SK-N-SH treated with all-trans-retinoic acid at 6 μM for 48 hours (cell line): ENCODE data around the gene SRPK2.
A peak's percentile ranks its signal among the peaks of the same experiment; 100 is the strongest.

Experiments
- ATAC-seq: fragments of 200-7000 bp; cut with Tn5 transposase; 3 replicates; pipeline ENCODE4 v1.9.1; 2020; ENCODE audit warnings: mild to moderate bottlenecking, moderate library complexity
- ARNTL ChIP-seq: fragments of 450-650 bp; formaldehyde crosslinking; IDR thresholded peaks from 2 replicates; pipeline ENCODE4 v1.5.0; 2020; ENCODE audit warnings: low read depth, mild to moderate bottlenecking, moderate library complexity, borderline replicate concordance
- BACH2 ChIP-seq: fragments of 250-450 bp; sonication (Bioruptor Pico); IDR thresholded peaks from 2 replicates; pipeline ENCODE4 v1.9.0; 2021; ENCODE audit warnings: mild to moderate bottlenecking, borderline replicate concordance
- CREB5 ChIP-seq: fragments of 250-450 bp; sonication (Bioruptor Pico); IDR thresholded peaks from 2 replicates; pipeline ENCODE4 v1.5.1; 2020; ENCODE audit warnings: low read depth, mild to moderate bottlenecking, moderate library complexity
- CSRNP3 ChIP-seq: fragments of 250-450 bp; sonication (Bioruptor Pico); IDR thresholded peaks from 2 replicates; pipeline ENCODE4 v1.5.1; 2021; ENCODE audit warnings: mild to moderate bottlenecking, moderate library complexity
- ESRRG ChIP-seq: fragments of 250-450 bp; sonication (Bioruptor Pico); IDR thresholded peaks from 2 replicates; pipeline ENCODE4 v1.6.1; 2021; ENCODE audit warnings: mild to moderate bottlenecking
- GLIS3 ChIP-seq: fragments of 250-450 bp; sonication (Bioruptor Pico); IDR thresholded peaks from 2 replicates; pipeline ENCODE4 v1.5.0; 2020; ENCODE audit warnings: mild to moderate bottlenecking, moderate library complexity
- ISL1 ChIP-seq: fragments of 250-450 bp; sonication (Bioruptor Pico); IDR thresholded peaks from 2 replicates; pipeline ENCODE4 v2.1.2; 2022; ENCODE audit warnings: mild to moderate bottlenecking, moderate library complexity
- OSR1 ChIP-seq: fragments of 250-450 bp; sonication (Bioruptor Pico); IDR thresholded peaks from 2 replicates; pipeline ENCODE4 v1.8.0; 2022; ENCODE audit warnings: moderate library complexity, mild to moderate bottlenecking, inconsistent platforms
- PATZ1 ChIP-seq: fragments of 250-450 bp; sonication (Bioruptor Pico); IDR thresholded peaks from 2 replicates; pipeline ENCODE4 v1.8.0; 2020; ENCODE audit warnings: mild to moderate bottlenecking, moderate library complexity, borderline replicate concordance
- PPARA ChIP-seq: fragments of 250-450 bp; sonication (Bioruptor Pico); IDR thresholded peaks from 2 replicates; pipeline ENCODE4 v1.5.0; 2020; ENCODE audit warnings: mild to moderate bottlenecking, borderline replicate concordance
- RARB ChIP-seq: fragments of 250-450 bp; sonication (Bioruptor Pico); IDR thresholded peaks from 2 replicates; pipeline ENCODE4 v1.8.0; 2021; ENCODE audit warnings: mild to moderate bottlenecking, moderate library complexity
- SNAI2 ChIP-seq: fragments of 250-450 bp; sonication (Bioruptor Pico); IDR thresholded peaks from 2 replicates; pipeline ENCODE4 v1.5.0; 2020; ENCODE audit warnings: mild to moderate bottlenecking, moderate library complexity
- TCF4 ChIP-seq: fragments of 250-450 bp; sonication (Bioruptor Pico); IDR thresholded peaks from 2 replicates; pipeline ENCODE4 v1.8.0; 2021; ENCODE audit warnings: mild to moderate bottlenecking, moderate library complexity, borderline replicate concordance
- TOX ChIP-seq: fragments of 250-450 bp; sonication (Bioruptor Pico); IDR thresholded peaks from 2 replicates; pipeline ENCODE4 v1.8.0; 2021; ENCODE audit warnings: mild to moderate bottlenecking, moderate library complexity, borderline replicate concordance
- ZC3H10 ChIP-seq: fragments of 250-450 bp; sonication (Bioruptor Pico); IDR thresholded peaks from 2 replicates; pipeline ENCODE4 v1.5.1; 2021; ENCODE audit warnings: mild to moderate bottlenecking, moderate library complexity
- ZFP30 ChIP-seq: fragments of 450-650 bp; formaldehyde crosslinking; IDR thresholded peaks from 2 replicates; pipeline ENCODE4 v1.5.0; 2022; ENCODE audit warnings: mild to moderate bottlenecking, moderate library complexity
- ZNF565 ChIP-seq: fragments of 450-650 bp; formaldehyde crosslinking; conservative IDR thresholded peaks from 2 replicates; pipeline ENCODE4 v1.5.0; 2020; ENCODE audit warnings: low read depth, mild to moderate bottlenecking, moderate library complexity
- ZNF70 ChIP-seq: fragments of 450-650 bp; formaldehyde crosslinking; IDR thresholded peaks from 2 replicates; pipeline ENCODE4 v1.5.0; 2020; ENCODE audit warnings: mild to moderate bottlenecking, moderate library complexity
- TF ChIP-seq, protein P1 (sequence below): fragments of 250-450 bp; sonication (Bioruptor Pico); IDR thresholded peaks from 2 replicates; pipeline ENCODE4 v1.5.0; 2020; ENCODE audit warnings: mild to moderate bottlenecking, moderate library complexity
- TF ChIP-seq, protein P2 (sequence below): fragments of 250-450 bp; sonication (Bioruptor Pico); IDR thresholded peaks from 2 replicates; pipeline ENCODE4 v1.8.0; 2021; ENCODE audit warnings: low read depth, mild to moderate bottlenecking, moderate library complexity, borderline replicate concordance

Gene SRPK2

DNA sequence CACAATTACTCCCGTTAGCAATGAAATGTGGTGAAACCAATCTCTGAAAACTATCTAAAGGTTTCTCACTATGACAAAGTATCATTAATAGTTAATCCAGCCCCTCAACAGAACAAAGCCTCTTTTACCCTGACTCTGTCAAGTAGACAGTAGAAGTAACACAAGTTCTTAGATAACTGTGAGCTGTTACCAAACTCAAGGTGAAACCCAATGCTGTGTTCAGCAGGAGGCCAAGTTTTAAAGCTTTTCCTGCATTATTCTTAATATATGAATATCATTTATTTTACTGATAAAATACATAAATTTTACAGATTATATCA lies 109.1 kb downstream of the SRPK2 start (continued):
- TF ChIP-seq ZC3H10 (no peak), OSR1 (no peak)

DNA sequence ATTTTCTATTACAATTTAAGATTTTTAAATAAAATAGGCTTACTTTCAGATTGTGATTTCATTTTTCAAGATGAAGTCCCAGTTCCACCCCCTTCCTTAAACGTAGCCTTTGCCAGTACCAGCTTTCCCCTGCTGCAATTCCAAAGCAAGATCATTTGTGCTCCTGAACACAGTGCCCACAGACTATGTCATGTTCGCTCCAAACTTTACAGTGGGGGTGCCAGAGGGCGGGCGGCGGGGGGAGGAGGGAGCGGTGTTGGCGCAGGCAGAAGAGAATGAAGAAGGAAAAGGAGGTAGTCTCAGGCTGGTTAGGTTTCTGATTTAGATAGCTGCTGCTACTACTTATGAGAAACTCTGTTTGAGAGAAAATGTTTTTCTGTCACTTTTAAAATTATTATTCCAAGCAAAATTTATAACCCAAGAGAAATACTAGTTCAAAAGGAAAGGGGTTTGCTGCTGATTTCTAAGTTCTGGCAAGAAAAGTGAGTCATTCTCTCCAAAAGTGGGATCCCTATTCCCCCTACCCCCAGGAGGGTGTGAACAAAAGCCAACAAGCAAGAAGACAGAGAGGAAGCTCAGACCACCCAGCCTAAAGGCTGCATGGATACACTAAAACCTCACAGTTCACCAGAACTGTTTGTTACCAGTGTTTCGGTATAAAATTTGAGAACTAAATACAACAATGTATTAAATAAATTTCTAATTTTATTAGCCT lies 109.6 kb downstream of the SRPK2 start:
- ATAC-seq = 0 out of 3 replicates have a peak, but pooled peaks have one; percentile 20

DNA sequence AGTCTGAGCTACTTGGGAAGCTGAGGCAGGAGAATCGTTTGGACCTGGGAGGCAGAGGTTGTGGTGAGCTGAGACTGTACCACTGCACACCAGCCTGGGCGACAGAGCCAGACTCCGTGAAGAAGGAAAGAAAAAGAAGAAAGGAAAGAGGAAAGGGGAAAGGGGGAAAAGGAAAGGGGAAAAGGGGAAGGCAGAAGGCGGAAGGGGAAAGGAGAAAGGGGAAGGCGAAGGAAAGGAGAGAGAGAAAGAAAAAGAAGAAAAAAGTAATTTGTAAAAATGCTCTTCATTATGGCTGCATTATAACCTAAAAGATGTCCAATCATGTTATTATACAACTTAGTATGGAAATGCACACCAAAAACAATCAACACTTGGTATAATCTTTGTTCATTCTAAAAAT lies 110.2 kb downstream of the SRPK2 start:
- no peak for ATAC-seq
- TF ChIP-seq ZFP30 (no peak), ISL1 (CRISPR knock-in tag) (no peak), PPARA (CRISPR knock-in tag) (no peak), TOX (CRISPR knock-in tag) (no peak), TCF4 (no peak), ZNF70 (CRISPR knock-in tag) (no peak)
- TF ChIP-seq, protein P1, sequence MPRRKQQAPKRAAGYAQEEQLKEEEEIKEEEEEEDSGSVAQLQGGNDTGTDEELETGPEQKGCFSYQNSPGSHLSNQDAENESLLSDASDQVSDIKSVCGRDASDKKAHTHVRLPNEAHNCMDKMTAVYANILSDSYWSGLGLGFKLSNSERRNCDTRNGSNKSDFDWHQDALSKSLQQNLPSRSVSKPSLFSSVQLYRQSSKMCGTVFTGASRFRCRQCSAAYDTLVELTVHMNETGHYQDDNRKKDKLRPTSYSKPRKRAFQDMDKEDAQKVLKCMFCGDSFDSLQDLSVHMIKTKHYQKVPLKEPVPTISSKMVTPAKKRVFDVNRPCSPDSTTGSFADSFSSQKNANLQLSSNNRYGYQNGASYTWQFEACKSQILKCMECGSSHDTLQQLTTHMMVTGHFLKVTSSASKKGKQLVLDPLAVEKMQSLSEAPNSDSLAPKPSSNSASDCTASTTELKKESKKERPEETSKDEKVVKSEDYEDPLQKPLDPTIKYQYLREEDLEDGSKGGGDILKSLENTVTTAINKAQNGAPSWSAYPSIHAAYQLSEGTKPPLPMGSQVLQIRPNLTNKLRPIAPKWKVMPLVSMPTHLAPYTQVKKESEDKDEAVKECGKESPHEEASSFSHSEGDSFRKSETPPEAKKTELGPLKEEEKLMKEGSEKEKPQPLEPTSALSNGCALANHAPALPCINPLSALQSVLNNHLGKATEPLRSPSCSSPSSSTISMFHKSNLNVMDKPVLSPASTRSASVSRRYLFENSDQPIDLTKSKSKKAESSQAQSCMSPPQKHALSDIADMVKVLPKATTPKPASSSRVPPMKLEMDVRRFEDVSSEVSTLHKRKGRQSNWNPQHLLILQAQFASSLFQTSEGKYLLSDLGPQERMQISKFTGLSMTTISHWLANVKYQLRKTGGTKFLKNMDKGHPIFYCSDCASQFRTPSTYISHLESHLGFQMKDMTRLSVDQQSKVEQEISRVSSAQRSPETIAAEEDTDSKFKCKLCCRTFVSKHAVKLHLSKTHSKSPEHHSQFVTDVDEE (CRISPR knock-in tag) = no peak

More for the DNA sequence above, 109.6 kb downstream of the SRPK2 start:
- TF ChIP-seq, protein P1 (CRISPR knock-in tag) = no peak
- TF ChIP-seq ARNTL (no peak), BACH2 (no peak)
- TF ChIP-seq, all 23 proteins: peak for 0

DNA sequence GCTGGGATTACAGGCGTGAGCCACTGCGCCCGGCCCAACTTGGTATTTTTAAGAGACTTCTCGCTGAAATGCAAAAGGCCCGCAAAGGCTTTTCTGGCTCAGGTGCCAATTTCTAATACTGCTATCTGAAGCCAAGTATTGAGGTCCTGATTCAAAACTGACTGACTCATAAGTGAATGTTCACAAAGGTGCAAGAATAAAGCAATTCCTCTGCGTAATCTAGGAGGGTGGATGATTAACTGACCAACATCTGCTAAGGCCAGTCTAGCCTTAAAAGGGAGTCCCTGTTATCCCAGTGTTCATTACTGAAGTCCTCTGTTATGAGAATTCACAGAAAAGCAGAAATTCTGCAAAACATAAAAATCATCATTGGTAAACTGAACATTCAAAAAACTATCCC lies 111.4 kb downstream of the SRPK2 start:
- no peak for ATAC-seq
- TF ChIP-seq RARB (CRISPR knock-in tag) (no peak), ZFP30 (no peak), ARNTL (no peak), SNAI2 (no peak), ISL1 (CRISPR knock-in tag) (no peak), PATZ1 (CRISPR knock-in tag) (no peak), ESRRG (CRISPR knock-in tag) (no peak), ZC3H10 (no peak), TCF4 (no peak), ZNF70 (CRISPR knock-in tag) (no peak), GLIS3 (CRISPR knock-in tag) (no peak), TOX (CRISPR knock-in tag) (no peak), CREB5 (CRISPR knock-in tag) (no peak), OSR1 (no peak), CSRNP3 (CRISPR knock-in tag) (no peak), PPARA (CRISPR knock-in tag) (no peak), ZNF565 (CRISPR knock-in tag) (no peak), BACH2 (no peak)
- TF ChIP-seq, protein P1 (CRISPR knock-in tag) = no peak
- TF ChIP-seq, protein P2, sequence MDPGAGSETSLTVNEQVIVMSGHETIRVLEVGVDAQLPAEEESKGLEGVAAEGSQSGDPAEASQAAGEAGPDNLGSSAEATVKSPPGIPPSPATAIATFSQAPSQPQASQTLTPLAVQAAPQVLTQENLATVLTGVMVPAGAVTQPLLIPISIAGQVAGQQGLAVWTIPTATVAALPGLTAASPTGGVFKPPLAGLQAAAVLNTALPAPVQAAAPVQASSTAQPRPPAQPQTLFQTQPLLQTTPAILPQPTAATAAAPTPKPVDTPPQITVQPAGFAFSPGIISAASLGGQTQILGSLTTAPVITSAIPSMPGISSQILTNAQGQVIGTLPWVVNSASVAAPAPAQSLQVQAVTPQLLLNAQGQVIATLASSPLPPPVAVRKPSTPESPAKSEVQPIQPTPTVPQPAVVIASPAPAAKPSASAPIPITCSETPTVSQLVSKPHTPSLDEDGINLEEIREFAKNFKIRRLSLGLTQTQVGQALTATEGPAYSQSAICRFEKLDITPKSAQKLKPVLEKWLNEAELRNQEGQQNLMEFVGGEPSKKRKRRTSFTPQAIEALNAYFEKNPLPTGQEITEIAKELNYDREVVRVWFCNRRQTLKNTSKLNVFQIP (CRISPR knock-in tag) = no peak
